Fibroblast of lung (primary cell): ENCODE data around the gene CALCOCO1. TPM values are rescaled to one million over a fixed set of nuclear protein-coding genes. Genes with fewer than 3 reads are reported as not detected.

Experiments
- DNase-seq, 2 donors: peaks; one replicate each; pipeline versions ENCODE4 v3.0.0 to v3.0.0-alpha.2; 2010; ENCODE audit warnings: low read depth in 2 of 2
- H2AFZ ChIP-seq: 2 replicates; pipeline ENCODE4 v1.5.1; 2012; ENCODE audit warnings: low read length, control low read depth, inconsistent platforms
- H3K27ac ChIP-seq: 2 replicates; pipeline ENCODE4 v1.5.1; 2011; ENCODE audit warnings: low read length, control low read depth; ENCODE audit not compliant: insufficient read depth
- H3K27me3 ChIP-seq: 2 replicates; pipeline ENCODE4 v1.5.1; 2011; ENCODE audit warnings: mild to moderate bottlenecking, low read length; ENCODE audit not compliant: control insufficient read depth, insufficient read depth
- H3K36me3 ChIP-seq: 2 replicates; pipeline ENCODE4 v1.5.1; 2011; ENCODE audit warnings: low read length; ENCODE audit not compliant: control insufficient read depth, insufficient read depth
- H3K4me1 ChIP-seq: 2 replicates; pipeline ENCODE4 v1.5.1; 2011; ENCODE audit warnings: low read length; ENCODE audit not compliant: control insufficient read depth, insufficient read depth; ENCODE audit errors: extremely low read depth
- H3K4me2 ChIP-seq: 2 replicates; pipeline ENCODE4 v1.5.1; 2011; ENCODE audit warnings: low read length, control low read depth; ENCODE audit not compliant: insufficient read depth; ENCODE audit errors: extremely low read depth
- H3K4me3 ChIP-seq, 4 experiments: fragments of 200-600 bp in 1 of 4; sonication (generic) in 1 of 4; replicated peaks in 1 of 4; 2 replicates each; pipeline ENCODE4 v1.5.1; 2011 to 2016; ENCODE audit warnings: low read length in 4 of 4, low read depth in 3 of 4, mild to moderate bottlenecking in 3 of 4, control low read depth in 2 of 4, inconsistent platforms in 1 of 4, mixed read lengths in 1 of 4; ENCODE audit not compliant: insufficient read depth in 1 of 4; ENCODE audit errors: control extremely low read depth in 1 of 4
- H3K79me2 ChIP-seq: 2 replicates; pipeline ENCODE4 v1.5.1; 2012; ENCODE audit warnings: mild to moderate bottlenecking, low read length, inconsistent platforms; ENCODE audit not compliant: control insufficient read depth, insufficient read depth
- H3K9ac ChIP-seq: 2 replicates; pipeline ENCODE4 v1.5.1; 2011; ENCODE audit warnings: mild to moderate bottlenecking, low read length, control low read depth; ENCODE audit not compliant: insufficient read depth
- H3K9me3 ChIP-seq: 2 replicates; pipeline ENCODE4 v1.5.1; 2012; ENCODE audit warnings: low read depth, low read length; ENCODE audit not compliant: control insufficient read depth, insufficient read depth
- H4K20me1 ChIP-seq: 2 replicates; pipeline ENCODE4 v1.5.1; 2011; ENCODE audit warnings: low read length; ENCODE audit not compliant: control insufficient read depth, insufficient read depth; ENCODE audit errors: extremely low read depth
- EZH2 ChIP-seq: IDR thresholded peaks from 2 replicates; pipeline ENCODE4 v1.5.1; 2012; ENCODE audit warnings: low read length, control low read depth, mild to moderate bottlenecking; ENCODE audit errors: missing control alignments
- polyA plus RNA-seq, 2 donors: library from polyadenylated mRNA; depleted of rRNA in 1 of 2; stranded (reverse) in 1 of 2; unstranded in 1 of 2; fragments of >200 nt; gene quantifications; 2 replicates each; pipeline ENCODE4 v1.2.1, GENCODE V29; 2011 to 2012; ENCODE audit warnings: missing spikeins in 1 of 2
- total RNA-seq: library from RNA; depleted of rRNA; stranded (reverse); fragments of >200 nt; gene quantifications from 2 replicates; pipeline ENCODE4 v1.2.1, GENCODE V29; 2014
- TF ChIP-seq, protein P1 (sequence below), 2 donors: IDR thresholded peaks in 1 of 2; conservative IDR thresholded peaks in 1 of 2; 1 replicate in 1 of 2; 2 replicates in 1 of 2; pipeline ENCODE4 v1.5.1; 2011 to 2012; ENCODE audit warnings: low read length in 2 of 2, control low read depth in 1 of 2, inconsistent platforms in 1 of 2, low read depth in 1 of 2, mild to moderate bottlenecking in 1 of 2

The CALCOCO1 gene
- total and polyA plus RNA-seq, 2 donors (not counting 1 experiment from before 2014, with no cell fraction given), result 116 to 125 TPM

DNA sequence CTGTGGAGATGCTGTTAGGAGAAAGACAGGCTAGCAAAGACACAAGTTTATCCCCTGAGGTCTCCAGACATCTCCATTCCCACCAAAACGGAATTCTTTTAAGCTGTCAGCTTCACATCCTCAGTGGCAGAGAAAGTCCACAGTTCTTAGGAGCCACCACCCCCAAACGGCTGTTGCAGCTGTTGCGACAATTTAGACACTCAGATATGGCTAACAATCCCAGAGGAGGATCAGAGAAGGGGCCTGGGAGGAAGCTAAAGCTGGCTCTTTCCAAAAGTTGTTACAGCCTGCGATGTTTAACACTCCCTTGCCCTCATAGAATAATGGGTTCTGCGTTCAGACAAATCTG is 49.5 kb downstream of the CALCOCO1 start:
- DNase-seq, result no peak

GRCh38 chr12:53677016-53677799 is 50.0 kb downstream of the CALCOCO1 start:
- H3K36me3 ChIP-seq, result peaks cover 3% of the 10 kb centered on the region
- peak overlapping the region; percentile 82 for H2AFZ ChIP-seq
- H3K79me2 ChIP-seq, result peaks cover 23% of the 10 kb centered on the region
- peak overlapping the region; percentile 82 for H3K27ac ChIP-seq
- peak overlapping the region; percentile 34 for H3K9ac ChIP-seq
- H3K4me2 ChIP-seq, result peak overlapping the region; percentile 68
- peaks cover 3% of the 10 kb centered on the region for H3K4me1 ChIP-seq
- no peaks in the 10 kb centered on the region for H4K20me1 ChIP-seq
- DNase-seq, result peak; percentile 32 to 36
- H3K4me3 ChIP-seq, result peak overlapping the region in 3 of 4 experiments; percentile 11 to 44 (median 34)
- TF ChIP-seq, protein P1, sequence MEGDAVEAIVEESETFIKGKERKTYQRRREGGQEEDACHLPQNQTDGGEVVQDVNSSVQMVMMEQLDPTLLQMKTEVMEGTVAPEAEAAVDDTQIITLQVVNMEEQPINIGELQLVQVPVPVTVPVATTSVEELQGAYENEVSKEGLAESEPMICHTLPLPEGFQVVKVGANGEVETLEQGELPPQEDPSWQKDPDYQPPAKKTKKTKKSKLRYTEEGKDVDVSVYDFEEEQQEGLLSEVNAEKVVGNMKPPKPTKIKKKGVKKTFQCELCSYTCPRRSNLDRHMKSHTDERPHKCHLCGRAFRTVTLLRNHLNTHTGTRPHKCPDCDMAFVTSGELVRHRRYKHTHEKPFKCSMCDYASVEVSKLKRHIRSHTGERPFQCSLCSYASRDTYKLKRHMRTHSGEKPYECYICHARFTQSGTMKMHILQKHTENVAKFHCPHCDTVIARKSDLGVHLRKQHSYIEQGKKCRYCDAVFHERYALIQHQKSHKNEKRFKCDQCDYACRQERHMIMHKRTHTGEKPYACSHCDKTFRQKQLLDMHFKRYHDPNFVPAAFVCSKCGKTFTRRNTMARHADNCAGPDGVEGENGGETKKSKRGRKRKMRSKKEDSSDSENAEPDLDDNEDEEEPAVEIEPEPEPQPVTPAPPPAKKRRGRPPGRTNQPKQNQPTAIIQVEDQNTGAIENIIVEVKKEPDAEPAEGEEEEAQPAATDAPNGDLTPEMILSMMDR (conservative IDR thresholded peaks at IDR 0.05 in 1 of 2, IDR thresholded peaks at IDR 0.05 in 1 of 2; ENCODE audit: low read depth in 1 of 2, low read length in 2 of 2), result no peak
- H3K27me3 ChIP-seq, result no peaks in the 10 kb centered on the region
- H3K9me3 ChIP-seq, result no peaks in the 10 kb centered on the region

More for the DNA sequence above, 49.5 kb downstream of the CALCOCO1 start:
- Histone ChIP-seq H3K4me3 (no peak overlapping the region), H3K9ac (no peak overlapping the region), H3K36me3 (peaks cover 3% of the 10 kb centered on the region), H3K9me3 (no peaks in the 10 kb centered on the region), H3K4me2 (no peak overlapping the region), H4K20me1 (no peaks in the 10 kb centered on the region), H3K27ac (no peak overlapping the region), H3K27me3 (no peaks in the 10 kb centered on the region), H3K4me1 (peaks cover 3% of the 10 kb centered on the region), H2AFZ (peak overlapping the region; percentile 60), H3K79me2 (peaks cover 20% of the 10 kb centered on the region)
- TF ChIP-seq, protein P1 (conservative IDR thresholded peaks at IDR 0.05 in 1 of 2, IDR thresholded peaks at IDR 0.05 in 1 of 2; ENCODE audit: low read depth in 1 of 2, low read length in 2 of 2), result no peak
- TF ChIP-seq EZH2, result no peak

DNA sequence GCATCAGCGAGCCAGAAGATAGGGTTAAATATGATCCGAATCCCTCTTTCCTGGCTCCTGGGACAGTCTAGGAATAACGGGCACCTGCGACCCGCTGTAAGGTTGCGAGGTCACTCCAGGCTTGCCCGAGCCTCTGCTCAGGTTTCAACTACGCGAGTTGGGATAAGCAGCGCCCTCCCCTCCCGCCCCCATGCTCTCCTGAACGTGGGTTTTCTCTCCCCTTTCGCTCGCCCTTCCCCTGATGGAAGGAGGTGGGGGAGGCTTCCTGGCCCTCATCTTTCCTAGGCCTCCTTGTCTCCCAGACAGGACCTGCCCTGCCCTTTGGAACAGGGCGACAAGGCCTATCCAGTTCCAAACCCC is 50.6 kb downstream of the CALCOCO1 start:
- Histone ChIP-seq H3K9ac (peak overlapping the region; percentile 34), H3K4me2 (peak overlapping the region; percentile 68), H3K4me1 (peaks cover 3% of the 10 kb centered on the region), H4K20me1 (no peaks in the 10 kb centered on the region), H3K27me3 (no peaks in the 10 kb centered on the region), H3K36me3 (peaks cover 4% of the 10 kb centered on the region), H3K27ac (peak overlapping the region; percentile 82), H3K79me2 (peaks cover 23% of the 10 kb centered on the region), H3K9me3 (no peaks in the 10 kb centered on the region), H3K4me3 (peak overlapping the region in 3 of 4 experiments; percentile 5 to 44 (median 36)), H2AFZ (peak overlapping the region; percentile 82)
- TF ChIP-seq, protein P1 (conservative IDR thresholded peaks at IDR 0.05 in 1 of 2, IDR thresholded peaks at IDR 0.05 in 1 of 2; ENCODE audit: low read depth in 1 of 2, low read length in 2 of 2), result no peak
- peak in 1 of 2 donors; percentile 35 for DNase-seq
